Measurements from ENCODE around the gene MT1G.

DNA sequence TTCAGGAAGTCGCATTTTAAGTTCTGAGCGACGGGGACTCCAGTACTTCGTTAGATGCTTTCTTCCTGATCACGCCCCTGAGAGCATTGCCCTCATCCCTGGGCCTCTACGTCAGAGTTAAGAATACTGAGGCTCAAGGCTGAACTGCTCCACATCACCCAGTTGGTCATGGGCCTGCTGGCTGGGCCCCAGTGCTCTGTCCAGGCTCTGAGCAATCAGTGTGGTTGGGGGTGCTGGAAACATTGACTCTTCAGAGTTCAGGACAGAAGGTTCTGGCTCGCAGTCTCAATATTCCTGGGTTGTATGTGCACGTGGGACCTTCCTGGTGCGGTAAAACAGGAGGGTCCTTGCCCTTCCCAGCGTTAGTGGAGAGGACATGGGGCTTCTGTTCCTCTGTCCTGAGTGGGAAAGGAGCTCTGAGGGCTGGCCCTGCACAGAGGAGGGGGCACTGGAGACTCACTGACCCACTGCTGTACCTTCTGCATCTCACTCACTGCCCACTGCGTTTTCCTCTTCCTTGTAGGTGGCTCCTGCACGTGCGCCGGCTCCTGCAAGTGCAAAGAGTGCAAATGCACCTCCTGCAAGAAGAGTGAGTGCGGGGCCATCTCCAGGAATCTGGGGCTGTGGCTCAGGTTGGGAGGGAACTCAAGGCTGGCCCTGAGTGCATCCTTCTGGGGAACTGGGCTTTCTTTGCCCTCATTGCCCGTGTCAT is 41.8 kb downstream of the MT1G start:
- TF ChIP-seq POLR2A (IDR thresholded peaks at IDR 0.05) (peak; percentile 4), POLR2AphosphoS5 (IDR thresholded peaks at IDR 0.05) (no peak)
- TF ChIP-seq, protein P1, sequence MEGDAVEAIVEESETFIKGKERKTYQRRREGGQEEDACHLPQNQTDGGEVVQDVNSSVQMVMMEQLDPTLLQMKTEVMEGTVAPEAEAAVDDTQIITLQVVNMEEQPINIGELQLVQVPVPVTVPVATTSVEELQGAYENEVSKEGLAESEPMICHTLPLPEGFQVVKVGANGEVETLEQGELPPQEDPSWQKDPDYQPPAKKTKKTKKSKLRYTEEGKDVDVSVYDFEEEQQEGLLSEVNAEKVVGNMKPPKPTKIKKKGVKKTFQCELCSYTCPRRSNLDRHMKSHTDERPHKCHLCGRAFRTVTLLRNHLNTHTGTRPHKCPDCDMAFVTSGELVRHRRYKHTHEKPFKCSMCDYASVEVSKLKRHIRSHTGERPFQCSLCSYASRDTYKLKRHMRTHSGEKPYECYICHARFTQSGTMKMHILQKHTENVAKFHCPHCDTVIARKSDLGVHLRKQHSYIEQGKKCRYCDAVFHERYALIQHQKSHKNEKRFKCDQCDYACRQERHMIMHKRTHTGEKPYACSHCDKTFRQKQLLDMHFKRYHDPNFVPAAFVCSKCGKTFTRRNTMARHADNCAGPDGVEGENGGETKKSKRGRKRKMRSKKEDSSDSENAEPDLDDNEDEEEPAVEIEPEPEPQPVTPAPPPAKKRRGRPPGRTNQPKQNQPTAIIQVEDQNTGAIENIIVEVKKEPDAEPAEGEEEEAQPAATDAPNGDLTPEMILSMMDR (IDR thresholded peaks at IDR 0.05): no peak
